PC-9 (cell line): Measurements from ENCODE around the gene INPP5A.

Experiments
- EZH2 ChIP-seq: fragments of 200-600 bp; sonication (generic); IDR thresholded peaks from 2 replicates; pipeline ENCODE4 v1.8.0; 2017; ENCODE audit warnings: antibody characterized with exemption, low read depth
- TF ChIP-seq, protein P1 (sequence below): fragments of 200-600 bp; sonication (generic); conservative IDR thresholded peaks from 2 replicates; pipeline ENCODE4 v1.6.1; 2017; ENCODE audit warnings: mixed run types, antibody characterized with exemption, mild to moderate bottlenecking, moderate library complexity

DNA sequence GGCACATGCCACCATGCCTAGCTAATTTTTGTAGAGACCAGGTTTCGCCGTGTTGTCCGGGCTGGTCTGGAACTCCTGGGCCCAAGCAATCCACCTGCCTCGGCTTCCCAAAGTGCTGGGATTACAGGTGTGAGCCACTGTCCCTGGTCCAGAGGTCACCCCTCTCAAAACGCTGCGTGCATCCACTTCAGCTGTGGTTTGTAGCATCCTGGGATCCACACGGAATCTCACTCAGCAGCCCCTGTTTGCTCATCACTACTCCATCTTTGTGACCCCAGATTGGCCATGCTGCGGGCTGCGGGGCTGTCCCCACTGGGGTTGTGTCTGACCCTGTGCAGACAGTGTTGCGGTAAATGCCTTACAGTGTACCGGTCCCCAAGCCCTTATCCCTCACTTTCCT, 3.5 kb downstream of the INPP5A start:
- TF ChIP-seq, protein P1, sequence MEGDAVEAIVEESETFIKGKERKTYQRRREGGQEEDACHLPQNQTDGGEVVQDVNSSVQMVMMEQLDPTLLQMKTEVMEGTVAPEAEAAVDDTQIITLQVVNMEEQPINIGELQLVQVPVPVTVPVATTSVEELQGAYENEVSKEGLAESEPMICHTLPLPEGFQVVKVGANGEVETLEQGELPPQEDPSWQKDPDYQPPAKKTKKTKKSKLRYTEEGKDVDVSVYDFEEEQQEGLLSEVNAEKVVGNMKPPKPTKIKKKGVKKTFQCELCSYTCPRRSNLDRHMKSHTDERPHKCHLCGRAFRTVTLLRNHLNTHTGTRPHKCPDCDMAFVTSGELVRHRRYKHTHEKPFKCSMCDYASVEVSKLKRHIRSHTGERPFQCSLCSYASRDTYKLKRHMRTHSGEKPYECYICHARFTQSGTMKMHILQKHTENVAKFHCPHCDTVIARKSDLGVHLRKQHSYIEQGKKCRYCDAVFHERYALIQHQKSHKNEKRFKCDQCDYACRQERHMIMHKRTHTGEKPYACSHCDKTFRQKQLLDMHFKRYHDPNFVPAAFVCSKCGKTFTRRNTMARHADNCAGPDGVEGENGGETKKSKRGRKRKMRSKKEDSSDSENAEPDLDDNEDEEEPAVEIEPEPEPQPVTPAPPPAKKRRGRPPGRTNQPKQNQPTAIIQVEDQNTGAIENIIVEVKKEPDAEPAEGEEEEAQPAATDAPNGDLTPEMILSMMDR: no peak
- TF ChIP-seq EZH2: no peak
